Limb (tissue), 2 donors: ENCODE data around the gene ARL16.

Experiments
- DNase-seq, 2 donors: peaks; one replicate each; pipeline ENCODE4 v3.0.0-alpha.2; 2016; ENCODE audit errors: extremely low spot score in 2 of 2

ARL16 gene

DNA sequence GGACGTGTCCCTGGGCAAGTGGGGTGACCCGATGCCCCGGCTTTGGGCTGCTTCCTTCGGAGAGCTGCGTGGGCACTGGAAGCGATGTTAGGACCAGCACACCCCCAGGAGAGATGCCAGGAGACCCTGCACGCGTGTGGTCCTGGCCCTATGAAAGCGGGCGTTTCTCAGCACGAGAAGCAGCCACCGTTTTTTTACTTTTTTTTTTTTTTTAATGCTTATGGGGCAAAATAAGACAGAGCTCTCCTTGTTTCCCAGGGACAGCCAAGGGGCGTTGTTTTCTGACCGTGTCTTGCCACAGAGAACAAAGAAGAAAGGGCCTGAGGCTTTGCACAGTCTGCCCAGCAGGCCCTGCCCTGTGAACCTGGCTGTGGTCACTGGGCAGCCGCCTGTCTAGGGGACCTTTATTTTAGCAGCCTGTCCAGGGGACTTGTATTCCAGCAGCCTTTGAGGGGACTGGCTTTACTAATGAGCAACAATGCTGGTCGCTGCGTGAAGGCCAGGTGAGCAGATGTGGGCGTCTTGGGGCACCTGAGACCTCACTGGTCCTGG is 29.5 kb upstream of the ARL16 start:
- no peak for DNase-seq

DNA sequence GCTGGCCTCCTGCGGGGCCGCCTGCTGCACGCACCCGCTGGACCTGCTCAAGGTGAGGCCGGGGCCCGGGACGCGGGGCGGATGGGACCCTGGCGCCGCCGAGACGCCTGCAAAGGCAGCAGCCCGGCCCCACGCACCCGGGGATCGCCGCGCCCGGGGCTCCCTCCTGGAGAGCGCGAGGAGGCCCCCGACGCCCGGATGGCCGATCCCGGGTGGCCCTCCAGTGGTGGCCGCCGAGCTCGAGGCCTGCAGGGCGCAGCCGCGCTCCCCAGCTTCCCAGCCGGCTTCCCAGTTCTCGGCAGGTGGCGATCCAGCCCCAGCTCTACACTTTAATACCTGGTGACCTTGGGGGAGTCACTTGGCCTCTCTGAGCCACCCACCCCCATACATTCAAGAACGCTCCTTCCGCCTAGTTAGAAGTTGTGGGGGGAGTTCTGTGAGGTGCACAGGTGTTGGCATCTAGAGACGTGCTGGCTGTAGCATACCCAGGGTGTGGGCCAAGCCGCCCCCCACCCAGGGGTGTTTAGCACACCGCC is 28.9 kb upstream of the ARL16 start:
- no peak for DNase-seq

DNA sequence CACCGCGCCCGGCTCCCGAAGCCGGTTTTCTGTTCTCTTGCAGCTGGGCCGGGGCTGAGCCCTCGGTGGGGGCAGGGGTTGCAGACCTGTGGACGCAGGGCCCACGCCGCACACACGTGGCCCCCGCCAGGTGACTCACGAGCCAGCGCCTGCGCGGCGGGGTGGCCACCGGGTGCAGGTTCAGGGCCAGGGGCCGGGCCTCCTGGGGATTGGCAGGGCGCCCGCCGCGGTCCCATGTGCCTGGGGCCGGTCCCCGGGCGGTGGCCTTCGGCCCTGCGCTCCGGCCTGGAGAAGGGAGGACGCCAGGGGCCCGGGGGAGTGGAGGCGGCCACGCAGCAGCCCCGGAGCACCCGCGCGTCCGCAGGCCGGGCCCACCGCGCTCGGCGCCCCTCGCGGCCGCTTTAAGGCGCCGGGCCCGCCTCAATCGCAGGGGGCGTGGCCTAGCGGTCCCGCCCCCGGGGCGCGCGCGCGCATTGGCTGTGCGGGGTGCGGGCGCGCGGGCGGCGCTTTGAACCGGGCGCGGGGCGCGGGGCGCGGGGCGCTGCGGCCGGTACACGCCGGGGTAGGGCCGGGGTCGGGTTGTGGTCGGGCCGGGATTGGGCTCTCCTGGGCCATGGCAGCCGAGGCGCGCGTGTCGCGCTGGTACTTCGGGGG is 28.3 kb upstream of the ARL16 start, which contains the start of gene SLC25A10:
Gene SLC25A10, plus strand, starts transcription at position 471 of the 654 bp plus-strand sequence. Its CDS starts 143 bp downstream, at position 614.
- DNase-seq: peak; percentile 73 to 85

DNA sequence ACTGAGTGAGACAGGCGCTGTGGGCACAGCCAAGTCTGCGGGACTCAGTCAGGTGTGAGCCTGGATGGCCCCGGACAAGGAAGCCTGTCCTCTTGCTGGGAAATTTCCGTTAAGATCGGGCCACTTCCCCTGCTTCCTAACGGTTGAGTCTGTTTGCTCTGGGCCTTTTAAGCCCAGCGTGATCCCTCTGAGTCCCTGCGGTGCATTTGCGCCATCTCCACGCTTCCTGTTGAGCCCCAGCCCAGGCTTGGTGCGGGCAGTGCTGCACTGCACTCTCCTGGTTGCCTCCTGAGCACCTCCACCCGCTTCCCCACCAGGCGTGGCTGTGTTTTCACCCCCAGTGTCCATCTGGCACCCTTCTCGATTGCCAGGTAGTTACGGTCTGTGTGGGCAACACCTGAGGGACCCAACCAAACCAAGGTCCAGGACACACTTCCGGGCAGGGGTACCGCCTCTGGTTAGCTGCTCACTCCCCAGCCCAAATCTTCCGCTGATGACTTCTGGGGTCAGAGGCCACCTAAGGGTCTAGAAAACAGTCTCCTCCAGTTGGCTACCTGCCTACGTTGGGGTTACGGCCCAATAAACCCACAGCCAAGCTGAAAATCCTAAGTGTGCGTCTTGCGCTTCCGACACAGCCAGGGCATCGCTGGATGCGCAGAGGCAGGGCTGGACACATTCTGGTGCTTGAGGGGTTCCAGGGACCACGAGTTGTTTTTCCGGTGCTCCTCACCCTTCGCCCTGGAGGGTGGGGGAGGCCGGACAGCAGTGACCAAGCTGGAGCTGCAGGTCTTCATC is 27.1 kb upstream of the ARL16 start:
- DNase-seq: no peak

DNA sequence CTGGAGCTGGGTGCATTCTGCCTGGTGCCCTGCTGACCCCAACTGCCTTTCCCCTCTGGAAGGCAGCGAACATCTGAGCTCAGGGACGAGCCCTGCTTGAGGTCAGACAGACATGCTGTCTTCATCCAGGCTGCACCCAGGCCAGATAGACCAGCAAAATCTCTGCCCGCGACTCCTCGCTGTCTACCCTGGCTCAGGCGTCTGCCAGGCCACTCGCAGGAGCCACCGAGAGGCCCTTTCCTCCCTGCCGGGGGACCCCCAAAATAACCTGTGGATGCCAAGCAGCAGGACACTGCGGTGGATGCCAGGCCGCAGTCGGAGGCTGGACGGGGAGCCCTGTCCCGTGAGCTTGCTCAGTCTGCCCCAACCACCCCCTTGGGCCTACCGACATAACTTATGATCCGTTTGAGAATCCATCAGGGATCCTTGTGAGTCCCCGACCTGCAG is 25.2 kb upstream of the ARL16 start:
- DNase-seq: no peak

DNA sequence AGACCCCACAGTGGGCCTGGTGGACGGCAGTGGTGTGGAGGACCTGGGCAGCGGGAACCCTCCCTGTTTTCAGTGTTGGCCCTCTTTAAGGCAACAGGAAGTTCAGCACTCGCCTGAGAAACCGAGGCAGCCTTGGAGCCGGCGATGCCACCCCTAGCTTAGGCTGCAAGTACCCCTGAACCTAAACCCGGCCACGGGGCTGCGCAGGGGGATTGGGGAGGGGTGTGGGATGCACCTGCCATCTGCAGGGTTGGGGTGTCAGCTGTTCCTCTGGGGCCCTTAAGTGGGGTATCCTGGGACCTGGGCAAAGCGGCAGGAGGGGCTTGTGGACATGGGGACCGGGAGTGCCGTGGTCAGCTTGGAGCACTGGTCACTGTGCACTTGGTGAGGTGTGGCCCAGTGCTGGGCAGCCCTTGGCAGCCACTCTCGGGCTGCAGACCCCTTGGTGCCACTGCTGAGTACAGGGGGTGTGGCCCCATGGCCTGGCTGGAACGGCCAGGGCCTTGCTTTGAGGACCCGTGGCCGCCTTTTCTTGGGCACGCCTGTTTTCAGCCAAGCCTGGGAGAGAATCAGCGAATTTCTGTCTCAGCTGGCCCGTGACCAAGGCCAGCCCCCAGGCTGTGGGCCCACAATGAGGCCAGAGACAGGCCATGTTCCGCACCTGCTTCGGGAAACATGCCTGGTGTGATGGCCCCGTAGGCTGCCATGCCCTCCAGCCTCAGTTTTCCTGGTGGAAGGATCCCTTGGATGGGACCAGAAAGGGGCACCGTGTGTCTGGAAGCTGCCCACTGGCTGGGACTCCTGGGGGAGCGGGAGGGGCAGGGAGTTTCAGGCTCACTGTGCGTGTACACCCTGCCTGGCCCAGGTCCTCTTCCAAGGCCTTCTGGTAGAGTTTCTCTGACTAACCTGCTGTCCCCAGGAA is 24.4 kb upstream of the ARL16 start:
- no peak for DNase-seq

DNA sequence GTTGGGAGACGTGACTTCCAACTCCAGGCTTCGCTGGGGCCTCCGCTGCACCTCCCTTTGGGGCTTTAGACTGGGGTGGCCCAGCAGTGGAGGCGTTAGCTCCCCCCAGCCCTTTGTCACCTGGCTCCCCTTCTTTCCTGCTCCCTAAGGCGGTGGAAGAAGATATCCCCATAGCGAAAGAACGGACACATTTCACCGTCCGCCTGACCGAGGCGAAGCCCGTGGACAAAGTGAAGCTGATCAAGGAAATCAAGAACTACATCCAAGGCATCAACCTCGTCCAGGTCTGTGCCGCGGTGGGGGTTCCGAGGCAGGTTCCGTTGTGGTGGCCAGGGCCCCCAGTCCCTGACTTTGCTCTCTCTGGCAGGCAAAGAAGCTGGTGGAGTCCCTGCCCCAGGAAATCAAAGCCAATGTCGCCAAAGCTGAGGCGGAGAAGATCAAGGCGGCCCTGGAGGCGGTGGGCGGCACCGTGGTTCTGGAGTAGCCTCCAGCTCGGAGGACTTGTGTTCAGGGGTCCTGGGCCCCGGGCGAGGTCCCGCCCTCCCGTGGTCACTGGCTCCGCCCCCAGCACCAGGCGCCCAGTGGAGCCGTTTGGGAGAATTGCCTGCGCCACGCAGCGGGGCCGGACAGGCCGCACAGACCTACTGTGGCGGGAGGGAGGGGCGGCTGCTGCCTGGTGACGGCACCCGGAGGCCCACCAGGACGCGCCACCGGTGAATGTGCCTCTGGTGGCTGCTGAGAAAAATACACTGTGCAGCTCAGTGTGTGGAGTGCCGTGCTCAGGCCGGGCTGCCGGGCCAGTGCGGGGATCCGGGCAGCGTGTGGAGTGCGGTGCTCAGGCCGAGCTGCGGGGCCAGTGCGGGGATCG is 23.4 kb upstream of the ARL16 start:
- DNase-seq: no peak

DNA sequence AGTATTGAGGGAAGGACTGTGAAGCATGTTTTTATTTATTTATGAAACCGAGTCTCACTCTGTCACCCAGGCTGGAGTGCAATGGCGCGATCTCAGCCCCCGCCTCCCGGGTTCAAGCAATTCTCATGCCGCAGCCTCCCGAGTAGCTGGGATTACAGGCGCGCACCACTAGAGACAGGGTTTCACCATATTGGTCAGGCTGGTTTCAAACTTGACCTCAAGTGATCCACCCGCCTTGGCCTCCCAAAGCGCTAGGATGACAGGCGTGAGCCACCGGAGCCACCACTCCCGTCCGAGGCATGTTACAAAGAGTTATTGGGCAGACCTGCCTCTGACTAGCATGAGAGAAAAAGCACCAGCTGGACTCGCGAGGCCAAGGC is 22.6 kb upstream of the ARL16 start:
- no peak for DNase-seq

DNA sequence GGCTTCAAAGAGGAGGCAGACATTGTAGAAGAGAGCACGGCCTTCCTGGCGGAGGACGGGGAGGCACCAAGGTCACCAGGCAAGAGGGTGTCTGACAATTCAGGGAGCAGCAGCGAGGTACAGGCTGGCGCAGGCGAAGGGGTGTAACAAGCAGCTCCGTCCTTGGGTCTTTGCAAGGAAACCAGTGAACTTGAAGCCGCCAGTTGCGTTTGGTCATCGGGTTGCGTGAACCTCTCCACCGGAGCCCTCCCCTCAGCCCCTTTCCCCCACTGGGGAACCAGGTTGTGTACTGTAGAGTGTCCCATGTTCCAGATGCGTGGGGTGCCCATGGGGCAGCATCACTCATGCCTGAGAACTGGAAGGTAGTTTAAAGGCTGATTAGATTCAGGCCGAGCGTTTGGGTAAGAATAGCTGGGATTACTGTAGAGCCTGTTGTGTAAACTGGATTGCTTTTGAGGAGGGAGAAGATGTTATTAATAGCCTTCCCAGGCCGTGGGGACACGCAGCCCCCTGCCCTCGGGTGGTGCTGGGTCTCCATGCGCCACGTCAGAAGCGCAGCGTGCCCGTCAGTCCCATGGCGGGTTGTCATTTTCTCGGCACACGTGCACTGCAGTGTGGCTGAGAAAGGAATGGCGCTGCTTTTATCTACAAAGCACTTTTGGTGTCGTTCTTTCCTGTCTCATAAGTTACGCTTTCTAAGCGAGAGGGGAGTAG is 22.1 kb upstream of the ARL16 start:
- DNase-seq: no peak

DNA sequence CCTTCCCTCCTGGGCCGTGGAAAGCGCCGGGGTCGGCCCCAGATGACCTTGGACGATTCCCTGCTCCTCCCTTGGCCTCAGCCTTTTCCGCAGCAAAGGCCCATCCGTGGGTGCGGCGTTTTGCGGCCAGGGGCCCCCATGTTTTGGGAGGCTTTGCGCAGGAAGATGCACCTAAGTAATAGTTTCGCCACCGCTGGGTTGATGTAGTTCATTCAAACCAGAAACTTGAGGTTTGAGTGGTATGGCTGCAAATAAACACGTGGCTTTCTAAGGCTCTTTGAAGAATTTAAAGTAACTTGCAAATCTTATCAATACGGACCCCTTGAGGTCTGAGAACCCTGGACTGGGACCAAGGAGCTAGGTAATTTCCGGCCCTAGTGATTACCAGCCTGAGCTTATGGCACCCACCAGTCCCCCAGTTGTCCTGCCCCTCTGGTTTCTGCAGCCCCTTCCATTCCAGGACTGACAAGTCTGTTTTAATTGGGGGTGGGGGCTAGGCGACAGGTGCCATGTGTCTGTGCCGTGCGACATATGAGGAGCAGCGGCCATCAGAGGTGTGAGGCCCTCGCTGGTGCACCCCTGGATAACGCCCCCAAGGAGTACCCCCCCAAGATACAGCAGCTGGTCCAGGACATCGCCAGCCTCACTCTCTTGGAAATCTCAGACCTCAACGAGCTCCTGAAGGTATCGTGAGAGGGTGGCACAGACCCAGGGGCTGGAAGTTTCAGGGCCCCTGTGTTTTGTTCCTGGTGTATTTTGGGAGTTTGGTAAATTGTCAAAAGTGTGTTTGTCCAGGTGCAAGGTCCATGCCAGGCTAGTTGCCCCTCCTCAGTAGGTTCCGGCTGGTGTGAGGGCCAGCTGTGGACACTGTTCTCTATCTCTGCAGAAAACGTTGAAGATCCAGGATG is 20.4 kb upstream of the ARL16 start:
- DNase-seq: no peak

DNA sequence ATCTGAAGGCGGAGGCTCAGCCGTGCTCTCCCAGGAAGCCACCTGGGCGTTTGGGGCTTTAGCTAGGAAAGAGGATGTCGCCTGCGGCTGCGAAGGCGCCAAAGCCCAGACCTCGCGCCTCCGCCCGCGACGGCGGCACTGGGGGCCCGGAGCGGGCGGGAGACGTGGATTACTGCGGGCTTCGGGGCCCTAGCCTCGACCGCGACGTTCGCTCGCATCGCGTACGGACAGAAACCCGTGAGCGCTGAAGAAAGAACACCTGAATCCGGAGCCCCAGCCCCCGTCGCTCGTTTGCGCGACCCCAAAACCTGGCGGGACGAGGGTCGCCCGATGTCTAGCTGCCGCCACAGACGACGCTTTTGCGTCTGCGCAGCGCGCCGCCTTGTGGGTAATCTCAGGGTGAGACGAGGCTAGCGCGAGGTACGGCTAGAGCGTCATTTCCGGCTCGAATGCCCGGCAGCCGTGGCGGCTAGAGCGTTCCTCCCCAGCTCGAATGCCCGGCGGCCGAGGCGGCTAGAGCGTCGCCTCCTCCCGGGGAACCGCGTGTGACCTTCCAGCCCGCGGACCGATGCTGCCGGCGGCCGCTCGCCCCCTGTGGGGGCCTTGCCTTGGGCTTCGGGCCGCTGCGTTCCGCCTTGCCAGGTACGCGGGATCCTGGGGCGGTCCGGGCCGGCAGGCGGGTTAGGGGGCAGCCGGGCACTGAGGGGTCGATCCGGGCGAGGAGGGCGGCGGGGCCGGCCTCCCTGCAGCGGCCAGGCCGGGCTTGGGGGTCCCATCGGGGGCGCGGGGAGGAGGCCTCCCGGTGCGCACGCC is 19.5 kb upstream of the ARL16 start, which contains the start of gene MRPL12:
Gene MRPL12, plus strand, starts transcription at position 434 of the 813 bp plus-strand sequence. Its CDS starts 135 bp downstream, at position 569.
- DNase-seq: peak; percentile 94 to 96

DNA sequence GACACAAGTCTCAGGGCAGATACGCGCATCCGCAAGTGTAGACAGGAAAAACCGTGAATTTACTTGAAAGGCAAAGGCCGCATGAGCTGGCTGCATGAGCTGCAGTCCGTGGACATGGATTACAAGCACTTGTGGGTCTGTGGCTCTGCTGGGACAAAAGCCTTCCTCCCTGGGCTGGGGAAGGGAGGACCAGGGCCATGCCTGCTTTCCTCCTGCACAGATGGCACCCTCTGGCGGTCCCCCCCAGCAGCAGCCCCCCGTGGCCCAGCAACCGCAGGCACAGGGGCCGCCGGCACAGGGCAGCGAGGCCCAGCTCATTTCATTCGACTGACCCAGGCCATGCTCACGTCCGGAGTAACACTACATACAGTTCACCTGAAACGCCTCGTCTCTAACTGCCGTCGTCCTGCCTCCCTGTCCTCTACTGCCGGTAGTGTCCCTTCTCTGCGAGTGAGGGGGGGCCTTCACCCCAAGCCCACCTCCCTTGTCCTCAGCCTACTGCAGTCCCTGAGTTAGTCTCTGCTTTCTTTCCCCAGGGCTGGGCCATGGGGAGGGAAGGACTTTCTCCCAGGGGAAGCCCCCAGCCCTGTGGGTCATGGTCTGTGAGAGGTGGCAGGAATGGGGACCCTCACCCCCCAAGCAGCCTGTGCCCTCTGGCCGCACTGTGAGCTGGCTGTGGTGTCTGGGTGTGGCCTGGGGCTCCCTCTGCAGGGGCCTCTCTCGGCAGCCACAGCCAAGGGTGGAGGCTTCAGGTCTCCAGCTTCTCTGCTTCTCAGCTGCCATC is 17.9 kb upstream of the ARL16 start:
- DNase-seq: no peak

DNA sequence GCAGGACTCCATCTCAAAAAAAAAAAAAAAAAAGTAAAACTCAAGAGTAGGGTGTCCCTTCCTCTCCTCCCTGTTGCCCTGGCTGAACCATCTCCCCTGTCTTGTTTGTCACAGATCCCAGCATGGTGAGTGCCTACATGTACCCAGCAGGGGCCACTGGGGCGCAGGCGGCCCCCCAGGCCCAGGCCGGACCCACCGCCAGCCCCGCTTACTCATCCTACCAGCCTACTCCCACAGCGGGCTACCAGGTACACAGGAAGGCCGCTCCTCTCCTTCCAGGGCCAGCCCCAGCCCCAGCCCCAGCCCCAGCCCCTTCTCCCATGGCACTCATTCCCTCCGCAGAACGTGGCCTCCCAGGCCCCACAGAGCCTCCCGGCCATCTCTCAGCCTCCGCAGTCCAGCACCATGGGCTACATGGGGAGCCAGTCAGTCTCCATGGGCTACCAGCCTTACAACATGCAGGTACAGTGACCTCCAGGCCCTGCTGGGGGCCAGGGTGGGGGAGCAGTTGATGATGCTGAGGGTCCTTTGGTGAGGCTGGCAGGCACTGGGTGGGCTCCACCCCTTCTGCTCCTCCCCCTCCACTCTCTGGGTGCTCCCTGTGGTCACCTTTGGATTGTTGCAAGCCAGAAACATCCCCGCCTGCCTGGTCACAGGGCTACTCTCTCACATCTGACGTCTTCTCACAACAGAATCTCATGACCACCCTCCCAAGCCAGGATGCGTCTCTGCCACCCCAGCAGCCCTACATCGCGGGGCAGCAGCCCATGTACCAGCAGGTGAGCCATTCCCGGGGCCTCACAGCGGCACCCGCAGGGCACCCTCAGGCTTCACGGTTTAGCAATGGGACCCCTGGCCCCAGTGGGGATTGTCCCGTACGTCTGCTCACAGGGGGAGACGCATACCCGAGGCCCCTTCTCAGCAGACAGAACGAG is 17.0 kb upstream of the ARL16 start:
- DNase-seq: no peak

DNA sequence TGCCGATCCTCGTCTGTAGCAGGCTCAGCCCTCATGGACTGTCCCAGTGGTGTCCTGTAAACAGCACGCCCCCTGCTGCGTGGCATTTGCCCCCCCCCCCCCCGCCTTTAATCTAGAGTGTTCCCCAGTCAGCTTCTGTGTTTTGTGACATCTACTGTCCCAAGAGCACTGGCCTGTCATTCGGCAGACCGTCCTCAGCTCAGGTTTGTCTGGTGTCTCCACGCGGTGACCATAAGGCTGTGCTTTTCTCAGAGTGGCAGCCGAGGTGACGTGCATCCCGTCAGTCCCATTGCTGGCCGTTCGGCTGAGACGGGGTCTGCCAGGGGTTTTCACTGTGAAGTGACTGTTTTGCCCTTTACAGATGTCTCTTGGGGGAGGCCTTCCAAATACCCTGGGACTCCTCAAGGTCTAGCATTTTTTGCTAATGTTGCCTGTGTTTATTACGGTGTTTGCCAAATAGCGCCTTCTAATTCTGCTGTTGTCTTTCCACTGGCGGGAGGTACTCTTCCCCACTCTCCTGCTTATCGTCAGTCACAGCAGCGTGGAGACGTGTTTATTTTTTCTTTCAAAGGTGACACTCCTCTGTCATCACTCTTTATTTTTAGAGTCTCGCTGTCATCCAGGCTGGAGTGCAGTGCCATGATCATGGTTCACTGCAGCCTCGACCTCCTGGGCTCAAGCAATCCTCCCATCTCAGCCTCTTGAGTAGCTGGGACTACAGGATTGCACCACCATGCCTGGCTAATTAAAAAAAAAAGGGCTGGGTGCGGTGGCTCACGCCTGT is 13.9 kb upstream of the ARL16 start:
- no peak for DNase-seq
